Measurements from ENCODE around the gene ACSF2. TPM values are rescaled to one million over a fixed set of nuclear protein-coding genes. Genes with fewer than 3 reads are reported as not detected.
A peak's percentile ranks its signal among the peaks of the same experiment; 100 is the strongest.

ACSF2 gene
- total RNA-seq, 4 donors from 2014 or later = 165 to 460 (median 190) TPM

DNA sequence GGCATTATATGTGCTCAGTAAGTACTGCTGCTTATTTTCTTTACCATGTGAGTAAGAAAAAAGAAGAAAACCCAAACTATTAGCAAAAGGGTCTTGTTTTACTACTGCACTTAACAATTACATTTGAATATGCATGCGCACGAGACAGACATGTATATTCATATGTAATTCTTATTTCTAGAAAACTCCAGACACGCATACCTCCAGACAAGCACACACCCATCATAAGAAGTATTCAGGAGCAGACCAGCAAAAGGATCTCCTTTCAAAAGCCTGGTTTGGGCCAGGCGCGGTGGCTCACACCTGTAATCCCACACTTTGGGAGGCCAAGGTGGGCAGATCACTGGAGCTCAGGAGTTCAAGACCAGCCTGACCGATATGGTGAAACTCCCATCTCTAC lies 36.5 kb upstream of the ACSF2 start:
- Histone ChIP-seq H3K4me1 (peaks cover 0 to 2% (median 0%) of the 10 kb centered on the region in 4 donors), H3K9me3 (no peaks in the 10 kb centered on the region), H3K27ac (no peak overlapping the region), H3K27me3 (no peaks in the 10 kb centered on the region), H3K36me3 (peaks cover 0 to 74% (median 37%) of the 10 kb centered on the region in 4 donors), H3K4me3 (no peak overlapping the region)
- in situ Hi-C loops (cut with MboI; ENCODE audit: low pct_ligation_motif_present in 1 of 4, low pct_unique_long_range_greater_than_20kb in 1 of 4, low sequenced_read_pairs in 3 of 4) = no loop called here
- intact Hi-C loops (cut with DNase I; ENCODE audit: low total_unique reads) = no loop called here
- WGBS, 2 donors (ENCODE audit: low coverage in 1 of 2) = 96% methylated on average over 5 to 6 of the region's 6 CpGs
- DNase-seq = no peak
- no peak for TF ChIP-seq POLR2AphosphoS5 (IDR thresholded peaks at IDR 0.05)
- TF ChIP-seq, protein P1, sequence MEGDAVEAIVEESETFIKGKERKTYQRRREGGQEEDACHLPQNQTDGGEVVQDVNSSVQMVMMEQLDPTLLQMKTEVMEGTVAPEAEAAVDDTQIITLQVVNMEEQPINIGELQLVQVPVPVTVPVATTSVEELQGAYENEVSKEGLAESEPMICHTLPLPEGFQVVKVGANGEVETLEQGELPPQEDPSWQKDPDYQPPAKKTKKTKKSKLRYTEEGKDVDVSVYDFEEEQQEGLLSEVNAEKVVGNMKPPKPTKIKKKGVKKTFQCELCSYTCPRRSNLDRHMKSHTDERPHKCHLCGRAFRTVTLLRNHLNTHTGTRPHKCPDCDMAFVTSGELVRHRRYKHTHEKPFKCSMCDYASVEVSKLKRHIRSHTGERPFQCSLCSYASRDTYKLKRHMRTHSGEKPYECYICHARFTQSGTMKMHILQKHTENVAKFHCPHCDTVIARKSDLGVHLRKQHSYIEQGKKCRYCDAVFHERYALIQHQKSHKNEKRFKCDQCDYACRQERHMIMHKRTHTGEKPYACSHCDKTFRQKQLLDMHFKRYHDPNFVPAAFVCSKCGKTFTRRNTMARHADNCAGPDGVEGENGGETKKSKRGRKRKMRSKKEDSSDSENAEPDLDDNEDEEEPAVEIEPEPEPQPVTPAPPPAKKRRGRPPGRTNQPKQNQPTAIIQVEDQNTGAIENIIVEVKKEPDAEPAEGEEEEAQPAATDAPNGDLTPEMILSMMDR (IDR thresholded peaks at IDR 0.05) = no peak

DNA sequence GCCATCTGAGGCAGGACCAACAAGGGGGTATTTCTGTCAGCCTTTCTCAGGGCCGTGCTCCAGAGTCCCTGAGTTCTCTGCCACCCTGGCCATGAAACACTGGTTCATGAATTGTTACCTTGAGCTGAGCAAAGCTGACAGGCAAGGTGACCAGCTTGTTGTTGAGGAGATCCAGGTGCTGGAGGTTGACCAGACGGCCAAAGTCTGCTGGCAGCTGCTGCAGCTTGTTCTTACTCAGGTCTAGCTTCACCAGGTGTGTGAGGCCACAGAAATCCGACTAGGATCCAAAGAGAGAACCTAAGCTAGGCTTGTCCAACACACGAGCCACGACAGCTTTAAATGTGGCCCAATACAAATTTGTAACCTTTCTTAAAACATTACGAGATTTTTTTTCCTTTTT lies 33.4 kb upstream of the ACSF2 start:
- DNase-seq = no peak
- H3K27ac ChIP-seq = no peak overlapping the region
- TF ChIP-seq, protein P1 (IDR thresholded peaks at IDR 0.05) = no peak
- no peak for TF ChIP-seq EP300 (IDR thresholded peaks at IDR 0.05; ENCODE audit: low read depth)
- TF ChIP-seq POLR2AphosphoS5 (IDR thresholded peaks at IDR 0.05) = no peak
- TF ChIP-seq POLR2A (IDR thresholded peaks at IDR 0.05) = no peak
- WGBS, 2 donors (ENCODE audit: low coverage in 1 of 2) = 86% methylated on average over 6 of the region's 6 CpGs; no CpG with 5 or more reads in 1 of the 2 donors
- H3K27me3 ChIP-seq = no peaks in the 10 kb centered on the region
- peaks cover 4 to 23% (median 19%) of the 10 kb centered on the region in 4 donors for H3K4me1 ChIP-seq
- H3K9me3 ChIP-seq = no peaks in the 10 kb centered on the region
- H3K36me3 ChIP-seq = peaks cover 0 to 48% (median 22%) of the 10 kb centered on the region in 4 donors
- in situ Hi-C loops (cut with MboI; ENCODE audit: low pct_ligation_motif_present in 1 of 4, low pct_unique_long_range_greater_than_20kb in 1 of 4, low sequenced_read_pairs in 3 of 4) = no loop called here
- H3K4me3 ChIP-seq = no peak overlapping the region
- intact Hi-C loops (cut with DNase I; ENCODE audit: low total_unique reads) = loop anchor here (2.0 kb wide), 1 partner anchor 68 kb away; no protein-coding TSS in a partner anchor

DNA sequence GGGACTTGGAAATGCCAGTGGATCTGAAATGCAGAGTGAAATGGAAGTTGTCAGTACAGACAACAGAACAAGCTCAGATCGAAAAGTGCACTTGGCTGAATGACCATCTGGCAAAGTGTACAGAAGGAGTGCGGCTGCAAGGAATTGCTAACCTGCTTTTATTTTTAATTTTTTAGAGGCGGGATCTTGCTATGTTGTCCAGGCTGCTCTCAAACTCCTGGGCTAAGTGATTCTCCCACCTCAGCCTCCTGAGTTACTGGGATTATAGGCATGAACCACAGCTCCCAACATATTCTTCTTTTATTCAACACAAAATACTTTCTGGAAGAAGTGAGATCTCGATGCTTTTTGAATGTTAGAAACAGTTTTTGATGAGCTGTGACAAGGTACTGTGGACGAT lies 32.3 kb upstream of the ACSF2 start:
- DNase-seq = no peak
- Histone ChIP-seq H3K9me3 (no peaks in the 10 kb centered on the region), H3K36me3 (peaks cover 0 to 41% (median 17%) of the 10 kb centered on the region in 4 donors), H3K27ac (no peak overlapping the region), H3K4me3 (no peak overlapping the region), H3K4me1 (peaks cover 4 to 23% (median 19%) of the 10 kb centered on the region in 4 donors), H3K27me3 (no peaks in the 10 kb centered on the region)
- in situ Hi-C loops (cut with MboI; ENCODE audit: low pct_ligation_motif_present in 1 of 4, low pct_unique_long_range_greater_than_20kb in 1 of 4, low sequenced_read_pairs in 3 of 4) (no loop called here), intact Hi-C loops (cut with DNase I; ENCODE audit: low total_unique reads) (loop anchor here (2.0 kb wide), 1 partner anchor 69 kb away; no protein-coding TSS in a partner anchor)
- WGBS, 2 donors (ENCODE audit: low coverage in 1 of 2) = 89 to 100% methylated on average over 4 to 5 of the region's 5 CpGs
- TF ChIP-seq, protein P1 (IDR thresholded peaks at IDR 0.05) = no peak
- TF ChIP-seq POLR2AphosphoS5 (IDR thresholded peaks at IDR 0.05) (no peak), EP300 (IDR thresholded peaks at IDR 0.05; ENCODE audit: low read depth) (no peak), POLR2A (IDR thresholded peaks at IDR 0.05) (no peak)

DNA sequence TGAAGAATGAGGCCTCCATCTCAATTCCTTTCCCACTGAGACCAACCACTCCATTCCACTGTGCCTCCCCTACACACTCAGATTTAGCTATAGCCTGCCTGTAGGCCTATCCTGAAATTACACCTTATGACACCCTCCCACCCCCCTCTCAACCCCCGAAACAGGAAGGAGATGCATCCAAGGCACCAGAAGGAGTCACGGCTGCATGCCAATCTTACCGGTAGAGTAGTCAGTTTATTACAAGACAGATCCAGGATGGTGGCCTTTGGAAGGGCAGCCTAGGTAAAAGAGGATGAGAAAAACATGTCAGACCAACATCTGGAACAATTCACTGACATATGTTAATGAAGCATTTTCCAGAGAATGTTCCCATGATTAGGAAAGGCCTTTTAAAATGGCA lies 31.3 kb upstream of the ACSF2 start:
- DNase-seq = no peak
- Histone ChIP-seq H3K4me1 (peaks cover 4 to 23% (median 19%) of the 10 kb centered on the region in 4 donors), H3K36me3 (peaks cover 0 to 36% (median 15%) of the 10 kb centered on the region in 4 donors), H3K9me3 (no peaks in the 10 kb centered on the region), H3K27ac (no peak overlapping the region), H3K4me3 (peak overlapping the region in 1 of 4 donors; percentile 3), H3K27me3 (no peaks in the 10 kb centered on the region)
- intact Hi-C loops (cut with DNase I; ENCODE audit: low total_unique reads) = no loop called here
- TF ChIP-seq EP300 (IDR thresholded peaks at IDR 0.05; ENCODE audit: low read depth) (no peak), POLR2AphosphoS5 (IDR thresholded peaks at IDR 0.05) (no peak), POLR2A (IDR thresholded peaks at IDR 0.05) (no peak)
- TF ChIP-seq, protein P1 (IDR thresholded peaks at IDR 0.05) = no peak
- in situ Hi-C loops (cut with MboI; ENCODE audit: low pct_ligation_motif_present in 1 of 4, low pct_unique_long_range_greater_than_20kb in 1 of 4, low sequenced_read_pairs in 3 of 4) = no loop called here
- WGBS, 2 donors (ENCODE audit: low coverage in 1 of 2) = 20% methylated on average over 3 of the region's 3 CpGs; no CpG with 5 or more reads in 1 of the 2 donors
